OCI-LY1 (cell line): ENCODE results near the gene GID4.

Experiments
- EZH2 ChIP-seq: fragments of 200-600 bp; sonication (generic), shearing (Covaris generic); IDR thresholded peaks from 2 replicates; pipeline ENCODE4 v1.8.0; 2017; ENCODE audit warnings: borderline replicate concordance, mixed run types, mild to moderate bottlenecking, antibody characterized with exemption, low read length, moderate library complexity, mixed read lengths
- TF ChIP-seq, protein P1 (sequence below): fragments of 200-600 bp; sonication (generic), shearing (Covaris generic); IDR thresholded peaks from 2 replicates; pipeline ENCODE4 v1.5.1; 2017; ENCODE audit warnings: mild to moderate bottlenecking, antibody characterized with exemption, low read length, moderate library complexity, mixed read lengths

GRCh38 chr17:18115517-18115916, 76.3 kb downstream of the GID4 start:
- TF ChIP-seq, protein P1, sequence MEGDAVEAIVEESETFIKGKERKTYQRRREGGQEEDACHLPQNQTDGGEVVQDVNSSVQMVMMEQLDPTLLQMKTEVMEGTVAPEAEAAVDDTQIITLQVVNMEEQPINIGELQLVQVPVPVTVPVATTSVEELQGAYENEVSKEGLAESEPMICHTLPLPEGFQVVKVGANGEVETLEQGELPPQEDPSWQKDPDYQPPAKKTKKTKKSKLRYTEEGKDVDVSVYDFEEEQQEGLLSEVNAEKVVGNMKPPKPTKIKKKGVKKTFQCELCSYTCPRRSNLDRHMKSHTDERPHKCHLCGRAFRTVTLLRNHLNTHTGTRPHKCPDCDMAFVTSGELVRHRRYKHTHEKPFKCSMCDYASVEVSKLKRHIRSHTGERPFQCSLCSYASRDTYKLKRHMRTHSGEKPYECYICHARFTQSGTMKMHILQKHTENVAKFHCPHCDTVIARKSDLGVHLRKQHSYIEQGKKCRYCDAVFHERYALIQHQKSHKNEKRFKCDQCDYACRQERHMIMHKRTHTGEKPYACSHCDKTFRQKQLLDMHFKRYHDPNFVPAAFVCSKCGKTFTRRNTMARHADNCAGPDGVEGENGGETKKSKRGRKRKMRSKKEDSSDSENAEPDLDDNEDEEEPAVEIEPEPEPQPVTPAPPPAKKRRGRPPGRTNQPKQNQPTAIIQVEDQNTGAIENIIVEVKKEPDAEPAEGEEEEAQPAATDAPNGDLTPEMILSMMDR = no peak
- no peak for TF ChIP-seq EZH2
